WI38 (cell line): Measurements from ENCODE around the gene SLC1A1.

Source experiments
- H3K4me3 ChIP-seq: 2 replicates; pipeline ENCODE4 v1.5.1; 2011; ENCODE audit warnings: low read depth, mild to moderate bottlenecking, control low read depth, low read length
- TF ChIP-seq, protein P1 (sequence below): IDR thresholded peaks from 2 replicates; pipeline ENCODE4 v1.5.1; 2012; ENCODE audit warnings: low read depth, mild to moderate bottlenecking, control low read depth, low read length

The SLC1A1 gene

GRCh38 chr9:4620057-4620765 lies 129.9 kb downstream of the SLC1A1 start:
- TF ChIP-seq, protein P1, sequence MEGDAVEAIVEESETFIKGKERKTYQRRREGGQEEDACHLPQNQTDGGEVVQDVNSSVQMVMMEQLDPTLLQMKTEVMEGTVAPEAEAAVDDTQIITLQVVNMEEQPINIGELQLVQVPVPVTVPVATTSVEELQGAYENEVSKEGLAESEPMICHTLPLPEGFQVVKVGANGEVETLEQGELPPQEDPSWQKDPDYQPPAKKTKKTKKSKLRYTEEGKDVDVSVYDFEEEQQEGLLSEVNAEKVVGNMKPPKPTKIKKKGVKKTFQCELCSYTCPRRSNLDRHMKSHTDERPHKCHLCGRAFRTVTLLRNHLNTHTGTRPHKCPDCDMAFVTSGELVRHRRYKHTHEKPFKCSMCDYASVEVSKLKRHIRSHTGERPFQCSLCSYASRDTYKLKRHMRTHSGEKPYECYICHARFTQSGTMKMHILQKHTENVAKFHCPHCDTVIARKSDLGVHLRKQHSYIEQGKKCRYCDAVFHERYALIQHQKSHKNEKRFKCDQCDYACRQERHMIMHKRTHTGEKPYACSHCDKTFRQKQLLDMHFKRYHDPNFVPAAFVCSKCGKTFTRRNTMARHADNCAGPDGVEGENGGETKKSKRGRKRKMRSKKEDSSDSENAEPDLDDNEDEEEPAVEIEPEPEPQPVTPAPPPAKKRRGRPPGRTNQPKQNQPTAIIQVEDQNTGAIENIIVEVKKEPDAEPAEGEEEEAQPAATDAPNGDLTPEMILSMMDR: no peak
- H3K4me3 ChIP-seq: no peak overlapping the region

DNA sequence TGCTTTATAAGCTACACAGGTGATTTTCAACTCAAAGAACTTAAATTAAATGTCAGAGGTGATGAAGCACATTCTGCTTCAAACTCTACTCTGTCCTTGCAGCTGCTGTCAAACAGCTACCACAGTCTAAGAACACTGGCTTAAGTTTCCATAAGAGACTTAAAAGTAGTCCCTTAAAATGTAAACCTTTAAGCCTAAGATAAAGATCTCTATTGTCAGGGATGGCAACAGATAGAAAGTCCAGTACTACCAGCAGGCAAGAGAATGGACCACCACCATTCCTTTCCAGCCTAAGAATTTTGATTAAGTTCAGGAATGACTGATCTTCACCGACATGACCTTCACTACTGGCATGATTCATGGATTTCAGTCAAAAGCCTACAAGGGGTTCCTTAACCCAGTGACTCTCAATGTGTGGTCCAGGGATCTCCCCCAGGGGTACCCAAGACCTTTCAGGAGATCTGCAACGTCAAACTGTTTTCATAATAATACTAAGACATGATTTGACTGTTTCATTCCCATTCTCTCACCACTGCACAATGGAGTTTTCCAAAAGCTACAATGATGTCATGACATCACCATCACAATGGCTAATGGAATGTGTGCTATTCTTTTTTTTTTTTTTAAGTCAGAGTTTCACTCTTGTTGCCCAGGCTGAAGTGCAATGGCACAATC lies 130.8 kb downstream of the SLC1A1 start:
- H3K4me3 ChIP-seq: no peak overlapping the region
- TF ChIP-seq, protein P1: no peak

- no peak overlapping the region for H3K4me3 ChIP-seq
- TF ChIP-seq, protein P1: no peak
These were observed 131.7 kb downstream of the SLC1A1 start for GRCh38 chr9:4622016-4622415.

- TF ChIP-seq, protein P1: no peak
These were observed 140.6 kb downstream of the SLC1A1 start for GRCh38 chr9:4630836-4631235.

More at GRCh38 chr9:4630836-4631235, 140.6 kb downstream of the SLC1A1 start:
- no peak overlapping the region for H3K4me3 ChIP-seq
